HEK293 (cell line): ENCODE results near the gene LRRFIP1.

Source experiments
- BCL11A ChIP-seq: fragments of 450-650 bp; formaldehyde crosslinking; IDR thresholded peaks from 2 replicates; pipeline ENCODE4 v1.5.1; 2016; ENCODE audit warnings: low read depth, missing biosample characterization, missing genetic modification characterization
- SALL2 ChIP-seq: fragments of 450-650 bp; formaldehyde crosslinking; IDR thresholded peaks from 2 replicates; pipeline ENCODE4 v1.5.0; 2017; ENCODE audit warnings: missing biosample characterization, mild to moderate bottlenecking, missing genetic modification characterization, borderline replicate concordance
- YY1 ChIP-seq: fragments of 450-650 bp; formaldehyde crosslinking; IDR thresholded peaks from 2 replicates; pipeline ENCODE4 v1.5.1; 2018; ENCODE audit warnings: missing biosample characterization, missing genetic modification characterization
- ZNF214 ChIP-seq: fragments of 450-650 bp; formaldehyde crosslinking; IDR thresholded peaks from 2 replicates; pipeline ENCODE4 v1.5.1; 2017; ENCODE audit warnings: missing biosample characterization, mild to moderate bottlenecking, missing genetic modification characterization, borderline replicate concordance
- ZNF239 ChIP-seq: fragments of 450-650 bp; formaldehyde crosslinking; IDR thresholded peaks from 2 replicates; pipeline ENCODE4 v1.5.1; 2016; ENCODE audit warnings: missing biosample characterization, missing genetic modification characterization
- ZNF24 ChIP-seq: fragments of 450-650 bp; formaldehyde crosslinking; IDR thresholded peaks from 2 replicates; pipeline ENCODE4 v1.5.1; 2016; ENCODE audit warnings: missing biosample characterization, missing genetic modification characterization
- ZNF274 ChIP-seq, 2 experiments: fragments of 200-500 bp in 1 of 2; fragments of 450-650 bp in 1 of 2; sonication (Bioruptor generic) in 1 of 2; formaldehyde crosslinking in 1 of 2; IDR thresholded peaks; 2 replicates each; pipeline versions ENCODE4 v1.5.1 to v1.6.1; 2014 to 2016; ENCODE audit warnings: borderline replicate concordance in 1 of 2, inconsistent platforms in 1 of 2, low read length in 1 of 2, missing biosample characterization in 1 of 2, missing genetic modification characterization in 1 of 2
- ZNF776 ChIP-seq: fragments of 450-650 bp; formaldehyde crosslinking; IDR thresholded peaks from 2 replicates; pipeline ENCODE4 v1.5.0; 2017; ENCODE audit warnings: missing biosample characterization, missing genetic modification characterization, borderline replicate concordance
- TF ChIP-seq, protein P1 (sequence below): fragments of 450-650 bp; formaldehyde crosslinking; IDR thresholded peaks from 2 replicates; pipeline ENCODE4 v1.5.1; 2017; ENCODE audit warnings: missing biosample characterization, missing genetic modification characterization
- TF ChIP-seq, protein P2 (sequence below): fragments of 450-650 bp; formaldehyde crosslinking; IDR thresholded peaks from 2 replicates; pipeline ENCODE4 v1.5.1; 2017; ENCODE audit warnings: missing biosample characterization, missing genetic modification characterization
- TF ChIP-seq, protein P3 (sequence below): fragments of 450-650 bp; formaldehyde crosslinking; IDR thresholded peaks from 2 replicates; pipeline ENCODE4 v1.5.1; 2016; ENCODE audit warnings: missing biosample characterization, missing genetic modification characterization

DNA sequence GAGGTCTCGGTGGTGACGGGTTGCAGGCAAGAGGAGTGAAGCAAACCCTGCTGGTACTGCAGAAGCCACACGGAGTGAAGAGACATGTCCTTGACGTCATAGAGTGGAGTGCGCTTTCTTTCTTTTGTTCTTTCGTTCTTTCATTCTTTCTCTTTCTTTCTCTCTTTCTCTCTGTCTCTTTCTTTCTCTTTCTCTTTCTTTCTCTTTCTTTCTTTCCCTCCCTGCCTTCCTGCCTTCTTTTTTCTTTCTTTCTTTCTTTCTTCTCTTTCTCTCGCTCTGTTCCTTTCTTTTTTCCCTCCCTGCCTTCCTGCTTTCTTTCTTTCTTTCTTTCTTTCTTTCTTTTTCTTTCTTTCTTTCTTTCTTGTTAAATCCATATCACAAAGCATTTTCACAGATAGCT lies 39.2 kb downstream of the LRRFIP1 start:
- TF ChIP-seq ZNF274 (IDR thresholded peaks at IDR 0.05; ENCODE audit: low read length) (no peak), ZNF274 (tag by site-specific recombination; IDR thresholded peaks at IDR 0.05; ENCODE audit: borderline replicate concordance) (no peak), ZNF214 (tag by site-specific recombination) (no peak), SALL2 (tag by site-specific recombination) (no peak), ZNF776 (tag by site-specific recombination) (no peak), ZNF239 (tag by site-specific recombination) (no peak), BCL11A (tag by site-specific recombination) (no peak), ZNF24 (no peak), YY1 (tag by site-specific recombination) (no peak)
- TF ChIP-seq, protein P1, sequence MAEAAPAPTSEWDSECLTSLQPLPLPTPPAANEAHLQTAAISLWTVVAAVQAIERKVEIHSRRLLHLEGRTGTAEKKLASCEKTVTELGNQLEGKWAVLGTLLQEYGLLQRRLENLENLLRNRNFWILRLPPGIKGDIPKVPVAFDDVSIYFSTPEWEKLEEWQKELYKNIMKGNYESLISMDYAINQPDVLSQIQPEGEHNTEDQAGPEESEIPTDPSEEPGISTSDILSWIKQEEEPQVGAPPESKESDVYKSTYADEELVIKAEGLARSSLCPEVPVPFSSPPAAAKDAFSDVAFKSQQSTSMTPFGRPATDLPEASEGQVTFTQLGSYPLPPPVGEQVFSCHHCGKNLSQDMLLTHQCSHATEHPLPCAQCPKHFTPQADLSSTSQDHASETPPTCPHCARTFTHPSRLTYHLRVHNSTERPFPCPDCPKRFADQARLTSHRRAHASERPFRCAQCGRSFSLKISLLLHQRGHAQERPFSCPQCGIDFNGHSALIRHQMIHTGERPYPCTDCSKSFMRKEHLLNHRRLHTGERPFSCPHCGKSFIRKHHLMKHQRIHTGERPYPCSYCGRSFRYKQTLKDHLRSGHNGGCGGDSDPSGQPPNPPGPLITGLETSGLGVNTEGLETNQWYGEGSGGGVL (tag by site-specific recombination) = no peak
- TF ChIP-seq, protein P2, sequence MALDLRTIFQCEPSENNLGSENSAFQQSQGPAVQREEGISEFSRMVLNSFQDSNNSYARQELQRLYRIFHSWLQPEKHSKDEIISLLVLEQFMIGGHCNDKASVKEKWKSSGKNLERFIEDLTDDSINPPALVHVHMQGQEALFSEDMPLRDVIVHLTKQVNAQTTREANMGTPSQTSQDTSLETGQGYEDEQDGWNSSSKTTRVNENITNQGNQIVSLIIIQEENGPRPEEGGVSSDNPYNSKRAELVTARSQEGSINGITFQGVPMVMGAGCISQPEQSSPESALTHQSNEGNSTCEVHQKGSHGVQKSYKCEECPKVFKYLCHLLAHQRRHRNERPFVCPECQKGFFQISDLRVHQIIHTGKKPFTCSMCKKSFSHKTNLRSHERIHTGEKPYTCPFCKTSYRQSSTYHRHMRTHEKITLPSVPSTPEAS (tag by site-specific recombination) = no peak
- TF ChIP-seq, protein P3, sequence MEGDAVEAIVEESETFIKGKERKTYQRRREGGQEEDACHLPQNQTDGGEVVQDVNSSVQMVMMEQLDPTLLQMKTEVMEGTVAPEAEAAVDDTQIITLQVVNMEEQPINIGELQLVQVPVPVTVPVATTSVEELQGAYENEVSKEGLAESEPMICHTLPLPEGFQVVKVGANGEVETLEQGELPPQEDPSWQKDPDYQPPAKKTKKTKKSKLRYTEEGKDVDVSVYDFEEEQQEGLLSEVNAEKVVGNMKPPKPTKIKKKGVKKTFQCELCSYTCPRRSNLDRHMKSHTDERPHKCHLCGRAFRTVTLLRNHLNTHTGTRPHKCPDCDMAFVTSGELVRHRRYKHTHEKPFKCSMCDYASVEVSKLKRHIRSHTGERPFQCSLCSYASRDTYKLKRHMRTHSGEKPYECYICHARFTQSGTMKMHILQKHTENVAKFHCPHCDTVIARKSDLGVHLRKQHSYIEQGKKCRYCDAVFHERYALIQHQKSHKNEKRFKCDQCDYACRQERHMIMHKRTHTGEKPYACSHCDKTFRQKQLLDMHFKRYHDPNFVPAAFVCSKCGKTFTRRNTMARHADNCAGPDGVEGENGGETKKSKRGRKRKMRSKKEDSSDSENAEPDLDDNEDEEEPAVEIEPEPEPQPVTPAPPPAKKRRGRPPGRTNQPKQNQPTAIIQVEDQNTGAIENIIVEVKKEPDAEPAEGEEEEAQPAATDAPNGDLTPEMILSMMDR = no peak
